Islet of Langerhans (tissue), 1 donor: Measurements from ENCODE around the gene TMEM17.

Experiments
- FAIRE-seq: peaks from one replicate; lab custom pipeline; 2011; peaks lifted over from hg19 to GRCh38; lab: Jason Lieb, UNC

Gene TMEM17

DNA sequence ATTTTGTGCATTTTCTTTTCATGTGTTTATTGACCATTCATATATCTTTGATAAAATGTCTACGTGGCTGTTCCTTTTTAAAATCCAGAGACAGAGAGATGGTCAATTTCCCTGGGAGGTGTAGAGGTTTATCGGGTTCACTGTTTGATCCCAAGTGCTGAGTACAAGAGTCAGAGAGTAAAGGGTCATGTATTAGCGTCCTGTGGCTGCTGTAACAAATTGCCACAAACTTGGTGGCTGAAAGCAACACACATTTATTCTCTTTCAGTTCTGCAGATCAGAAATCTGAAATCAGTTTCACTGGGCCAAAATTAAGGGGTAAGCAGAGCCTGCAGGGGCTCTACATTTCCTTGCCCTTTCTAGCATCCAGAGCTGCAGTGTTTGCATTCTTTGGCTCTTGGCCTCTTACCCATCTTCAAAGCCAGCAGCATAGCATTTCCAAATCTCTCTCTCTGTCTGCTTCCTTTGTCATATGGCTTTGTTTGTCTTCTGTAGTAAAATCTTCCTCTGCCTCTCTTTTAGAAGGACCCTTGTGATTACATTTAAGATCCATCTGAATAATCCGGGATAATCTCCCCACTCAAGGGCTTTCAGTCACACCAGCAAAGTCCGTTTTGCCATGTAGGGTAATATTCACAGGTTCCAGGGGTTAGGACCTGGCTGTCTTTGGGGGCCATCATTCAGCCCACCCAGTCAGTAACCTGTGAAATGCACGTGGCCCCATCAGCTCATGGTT is 49.9 kb downstream of the TMEM17 start:
- FAIRE-seq, result no peak

DNA sequence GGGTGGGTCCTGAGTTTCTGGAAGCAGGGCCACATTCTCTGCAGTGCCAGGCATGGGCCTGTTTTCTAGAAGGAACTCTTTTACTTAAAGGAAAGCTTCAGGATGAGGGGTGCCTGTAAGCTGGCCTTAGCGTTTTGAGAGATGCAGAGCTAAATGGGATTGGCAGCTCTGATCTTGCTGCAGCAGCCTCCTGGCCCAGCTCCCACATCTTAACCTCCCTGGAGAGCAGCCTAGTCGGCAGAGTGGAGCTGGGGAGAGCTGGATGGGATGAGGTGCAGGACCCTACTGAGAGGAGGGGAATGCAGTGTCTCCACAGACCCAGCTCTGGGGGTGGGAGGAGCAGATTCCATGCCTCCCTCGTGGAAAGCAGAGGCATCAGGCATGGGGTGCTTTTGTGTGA is 52.0 kb downstream of the TMEM17 start:
- no peak for FAIRE-seq

DNA sequence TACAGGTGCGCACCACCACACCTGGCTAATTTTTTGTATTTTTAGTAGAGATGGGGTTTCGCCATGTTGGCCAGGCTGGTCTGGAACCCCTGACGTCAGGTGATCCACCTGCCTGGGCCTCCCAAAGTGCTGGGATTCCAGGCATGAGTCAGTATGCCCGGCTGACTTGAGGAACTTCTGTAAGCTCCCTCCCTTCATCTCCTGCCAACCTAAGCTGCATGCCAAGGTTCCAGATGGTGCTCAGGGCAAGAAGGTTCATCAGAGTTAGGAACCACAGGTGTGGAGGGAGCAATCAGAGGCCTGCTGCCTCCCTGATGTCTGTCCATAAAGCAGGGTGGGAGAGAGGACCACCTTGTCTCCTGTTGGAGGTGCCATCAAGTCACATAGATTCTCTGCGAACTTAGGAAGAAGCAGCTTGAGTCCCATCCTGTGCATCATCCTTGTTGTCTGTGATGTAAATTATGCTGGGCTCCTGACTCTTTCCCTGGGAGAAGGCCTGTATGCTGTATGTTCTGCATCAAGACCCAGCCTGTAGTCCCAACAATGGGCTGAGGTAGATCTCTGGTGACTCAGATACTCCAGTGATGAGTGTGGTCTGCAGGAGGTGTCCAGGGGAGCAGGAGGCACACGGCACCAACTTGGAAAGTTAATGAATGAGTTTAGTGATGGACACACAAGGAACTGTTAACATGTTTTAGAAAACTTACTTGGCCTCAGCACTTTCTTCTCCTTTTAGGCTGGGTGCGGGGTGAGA is 53.1 kb downstream of the TMEM17 start:
- FAIRE-seq, result no peak

DNA sequence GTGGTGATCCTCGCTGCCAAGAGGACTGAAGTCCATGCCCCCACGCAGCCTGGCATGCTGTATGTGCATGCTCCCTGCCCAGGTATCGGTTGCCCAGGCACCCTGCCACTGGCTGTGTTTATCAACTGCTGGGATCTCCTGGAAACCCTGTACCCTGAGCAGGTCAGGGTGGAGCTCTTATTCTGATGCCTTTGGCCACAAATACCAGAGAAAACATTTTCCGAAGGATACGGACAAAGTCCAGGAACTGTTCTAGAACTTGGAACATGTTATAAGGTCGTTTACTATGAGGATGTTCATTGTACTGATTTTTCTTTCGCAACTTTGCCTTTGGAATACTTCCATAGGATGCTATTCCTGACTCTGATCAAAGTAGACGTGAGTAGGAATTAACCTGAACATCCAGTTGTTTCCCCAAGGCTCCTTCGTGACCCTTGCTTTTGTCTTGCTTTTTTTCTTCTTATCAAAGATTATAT is 55.2 kb downstream of the TMEM17 start:
- FAIRE-seq, result no peak
